ENCODE measurements around the gene NTMT1. TPM values are rescaled to one million over a fixed set of nuclear protein-coding genes. Genes with fewer than 3 reads are reported as not detected.

Gene NTMT1
- total RNA-seq, 4 donors from 2014 or later = 20.3 to 33.3 (median 31.9) TPM

DNA sequence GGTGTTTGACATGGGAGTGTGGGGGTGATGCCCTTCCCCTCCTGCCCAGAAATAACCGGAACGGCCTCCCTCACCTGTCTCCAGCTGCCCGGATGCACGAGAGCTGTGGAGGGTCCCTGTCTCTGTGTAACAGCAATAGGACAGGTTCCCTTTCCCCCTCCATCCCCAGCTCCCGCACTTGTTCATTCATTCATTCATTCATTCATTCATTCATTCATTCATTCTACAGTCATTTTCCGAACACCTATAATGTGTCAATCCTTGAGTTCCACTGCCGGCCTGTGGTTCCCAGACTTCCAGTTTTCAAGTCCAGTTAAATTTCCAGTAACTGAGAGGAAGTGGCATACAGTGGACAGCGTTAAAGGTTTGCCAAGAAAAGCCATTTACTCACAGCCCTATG lies 46.7 kb downstream of the NTMT1 start:
- no peak for TF ChIP-seq POLR2A (IDR thresholded peaks at IDR 0.05; ENCODE audit: low read depth)
- TF ChIP-seq POLR2AphosphoS5 (IDR thresholded peaks at IDR 0.05) = no peak
- no peak for TF ChIP-seq CTCF (IDR thresholded peaks at IDR 0.05)
- TF ChIP-seq EP300 (IDR thresholded peaks at IDR 0.05) = no peak
- intact Hi-C loops (cut with DNase I) = no loop called here
- H3K9me3 ChIP-seq = no peaks in the 10 kb centered on the region
- peaks cover 0 to 14% (median 5%) of the 10 kb centered on the region in 4 donors for H3K4me1 ChIP-seq
- H3K36me3 ChIP-seq = no peaks in the 10 kb centered on the region
- WGBS = 92% methylated on average over 8 of the region's 8 CpGs
- H3K27me3 ChIP-seq = peaks cover 0 to 28% (median 0%) of the 10 kb centered on the region in 4 donors
- no peak overlapping the region for H3K4me3 ChIP-seq
- H3K27ac ChIP-seq (replicated peaks in 1 of 4) = no peak overlapping the region
- DNase-seq (ENCODE audit: extremely low spot score) = no peak

GRCh38 chr9:129673602-129674001 lies 47.6 kb downstream of the NTMT1 start:
- Histone ChIP-seq H3K9me3 (no peaks in the 10 kb centered on the region), H3K27me3 (peaks cover 0 to 24% (median 0%) of the 10 kb centered on the region in 4 donors), H3K36me3 (no peaks in the 10 kb centered on the region), H3K4me3 (no peak overlapping the region), H3K27ac (replicated peaks in 1 of 4) (no peak overlapping the region), H3K4me1 (peaks cover 0 to 14% (median 5%) of the 10 kb centered on the region in 4 donors)
- WGBS = 90% methylated on average over 12 of the region's 12 CpGs
- TF ChIP-seq CTCF (IDR thresholded peaks at IDR 0.05) (no peak), EP300 (IDR thresholded peaks at IDR 0.05) (no peak), POLR2A (IDR thresholded peaks at IDR 0.05; ENCODE audit: low read depth) (no peak), POLR2AphosphoS5 (IDR thresholded peaks at IDR 0.05) (no peak)
- no peak for DNase-seq (ENCODE audit: extremely low spot score)
- intact Hi-C loops (cut with DNase I) = no loop called here

GRCh38 chr9:129674229-129674628 lies 48.3 kb downstream of the NTMT1 start:
- TF ChIP-seq POLR2AphosphoS5 (IDR thresholded peaks at IDR 0.05) = no peak
- TF ChIP-seq EP300 (IDR thresholded peaks at IDR 0.05) = no peak
- TF ChIP-seq POLR2A (IDR thresholded peaks at IDR 0.05; ENCODE audit: low read depth) = no peak
- no peak for TF ChIP-seq CTCF (IDR thresholded peaks at IDR 0.05)
- intact Hi-C loops (cut with DNase I) = no loop called here
- 88% methylated on average over 7 of the region's 7 CpGs for WGBS

DNA sequence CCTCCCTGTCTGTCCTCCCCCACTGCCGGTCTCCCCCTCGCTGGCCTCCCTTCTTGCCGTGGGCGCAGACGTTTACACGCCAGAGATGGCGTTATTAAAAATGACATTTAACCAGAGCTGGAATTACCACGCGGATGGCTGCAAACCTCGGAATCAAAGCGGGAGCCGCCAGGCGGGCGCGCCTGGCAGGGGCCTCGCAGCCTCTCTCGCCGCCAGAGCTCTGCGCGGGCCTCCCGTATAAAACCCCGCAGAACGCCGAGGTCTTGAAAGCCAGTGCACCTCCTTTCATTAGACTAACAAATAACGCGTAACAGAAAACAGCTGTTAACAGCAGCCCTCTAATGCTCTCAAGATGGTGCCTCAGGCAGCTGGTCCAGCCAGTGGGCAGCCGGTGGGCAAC lies 49.7 kb downstream of the NTMT1 start:
- Histone ChIP-seq H3K27ac (replicated peaks in 1 of 4) (no peak overlapping the region), H3K9me3 (no peaks in the 10 kb centered on the region), H3K4me1 (peaks cover 0 to 14% (median 5%) of the 10 kb centered on the region in 4 donors), H3K36me3 (no peaks in the 10 kb centered on the region), H3K4me3 (peak overlapping the region in 1 of 4 donors; percentile 1), H3K27me3 (peaks cover 0 to 34% (median 0%) of the 10 kb centered on the region in 4 donors)
- 52% methylated on average over 21 of the region's 27 CpGs for WGBS
- intact Hi-C loops (cut with DNase I) = no loop called here
- no peak for DNase-seq (ENCODE audit: extremely low spot score)
- TF ChIP-seq POLR2A (IDR thresholded peaks at IDR 0.05; ENCODE audit: low read depth) (no peak), POLR2AphosphoS5 (IDR thresholded peaks at IDR 0.05) (no peak), EP300 (IDR thresholded peaks at IDR 0.05) (no peak), CTCF (IDR thresholded peaks at IDR 0.05) (no peak)

More at GRCh38 chr9:129674229-129674628, 48.3 kb downstream of the NTMT1 start:
- DNase-seq (ENCODE audit: extremely low spot score) = no peak
- H3K9me3 ChIP-seq = no peaks in the 10 kb centered on the region
- H3K4me1 ChIP-seq = peaks cover 0 to 14% (median 5%) of the 10 kb centered on the region in 4 donors
- peaks cover 0 to 30% (median 0%) of the 10 kb centered on the region in 4 donors for H3K27me3 ChIP-seq
- H3K4me3 ChIP-seq = no peak overlapping the region
- H3K36me3 ChIP-seq = no peaks in the 10 kb centered on the region
- H3K27ac ChIP-seq (replicated peaks in 1 of 4) = no peak overlapping the region

DNA sequence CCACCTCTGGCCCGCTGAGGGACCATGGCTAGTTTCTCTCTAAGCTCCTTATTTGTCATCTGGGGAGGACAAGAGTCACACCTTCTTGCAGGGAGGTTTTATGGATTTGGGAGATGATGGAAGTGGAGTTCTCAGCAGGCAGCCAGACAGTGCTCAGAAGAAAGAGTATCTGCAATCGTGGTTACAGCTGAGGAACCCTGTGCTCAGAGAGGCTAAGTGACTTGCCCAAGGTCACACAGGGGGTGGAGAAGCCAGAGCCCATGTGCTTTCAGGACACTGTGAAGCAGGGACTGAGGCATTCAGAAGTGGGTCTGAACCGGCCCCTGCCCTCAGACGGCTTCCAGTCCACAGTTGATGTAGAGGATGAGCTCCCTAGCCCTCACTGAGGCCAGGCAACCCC lies 50.3 kb downstream of the NTMT1 start:
- intact Hi-C loops (cut with DNase I) = no loop called here
- TF ChIP-seq POLR2AphosphoS5 (IDR thresholded peaks at IDR 0.05) = no peak
- TF ChIP-seq EP300 (IDR thresholded peaks at IDR 0.05) = no peak
- Histone ChIP-seq H3K27me3 (peaks cover 0 to 39% (median 0%) of the 10 kb centered on the region in 4 donors), H3K4me1 (peaks cover 0 to 14% (median 5%) of the 10 kb centered on the region in 4 donors), H3K27ac (replicated peaks in 1 of 4) (no peak overlapping the region), H3K36me3 (no peaks in the 10 kb centered on the region), H3K4me3 (no peak overlapping the region), H3K9me3 (no peaks in the 10 kb centered on the region)
- DNase-seq (ENCODE audit: extremely low spot score) = no peak
- 75% methylated on average over 1 of the region's 4 CpGs for WGBS

Measured in esophagus muscularis mucosa (tissue), 4 donors.